ENCODE measurements around the gene IRX2.

IRX2 gene

GRCh38 chr5:2763533-2763794, 12.0 kb upstream of the IRX2 start:
- in situ Hi-C loops (cut with MboI; ENCODE audit: low sequenced_read_pairs, unreplicated experiment), result no loop called here
- TF ChIP-seq CTCF (IDR thresholded peaks at IDR 0.05; ENCODE audit: borderline replicate concordance, control extremely low read depth, extremely low read depth, insufficient read depth, missing control alignments), result no peak
- DNase-seq (ENCODE audit: low spot score), result no peak

- in situ Hi-C loops (cut with MboI; ENCODE audit: low sequenced_read_pairs, unreplicated experiment), result no loop called here
- TF ChIP-seq CTCF (IDR thresholded peaks at IDR 0.05; ENCODE audit: borderline replicate concordance, control extremely low read depth, extremely low read depth, insufficient read depth, missing control alignments), result no peak
- no peak for DNase-seq (ENCODE audit: low spot score)
Measured at GRCh38 chr5:2762744-2763532, 11.5 kb upstream of the IRX2 start.

- in situ Hi-C loops (cut with MboI; ENCODE audit: low sequenced_read_pairs, unreplicated experiment), result no loop called here
- no peak for DNase-seq (ENCODE audit: low spot score)
- no peak for TF ChIP-seq CTCF (IDR thresholded peaks at IDR 0.05; ENCODE audit: borderline replicate concordance, control extremely low read depth, extremely low read depth, insufficient read depth, missing control alignments)
Measured at GRCh38 chr5:2761921-2762488, 10.5 kb upstream of the IRX2 start.

GRCh38 chr5:2759696-2760461, 8.4 kb upstream of the IRX2 start:
- TF ChIP-seq CTCF (IDR thresholded peaks at IDR 0.05; ENCODE audit: borderline replicate concordance, control extremely low read depth, extremely low read depth, insufficient read depth, missing control alignments), result no peak
- in situ Hi-C loops (cut with MboI; ENCODE audit: low sequenced_read_pairs, unreplicated experiment), result no loop called here
- DNase-seq (ENCODE audit: low spot score), result no peak

- no peak for DNase-seq (ENCODE audit: low spot score)
- in situ Hi-C loops (cut with MboI; ENCODE audit: low sequenced_read_pairs, unreplicated experiment), result no loop called here
- no peak for TF ChIP-seq CTCF (IDR thresholded peaks at IDR 0.05; ENCODE audit: borderline replicate concordance, control extremely low read depth, extremely low read depth, insufficient read depth, missing control alignments)
Measured at GRCh38 chr5:2759091-2759490, 7.6 kb upstream of the IRX2 start.

- no peak for TF ChIP-seq CTCF (IDR thresholded peaks at IDR 0.05; ENCODE audit: borderline replicate concordance, control extremely low read depth, extremely low read depth, insufficient read depth, missing control alignments)
- DNase-seq (ENCODE audit: low spot score), result no peak
- in situ Hi-C loops (cut with MboI; ENCODE audit: low sequenced_read_pairs, unreplicated experiment), result no loop called here
Measured at GRCh38 chr5:2758632-2759031, 7.2 kb upstream of the IRX2 start.

Measured in GM13976 (cell line).